HG03108 (cell line): Measurements from ENCODE around the gene AASDHPPT.

Source experiments
- ATAC-seq: cut with Tn5 transposase; IDR thresholded peaks from one replicate; pipeline ENCODE4 v1.9.1; 2021; ENCODE audit warnings: moderate library complexity; ENCODE audit not compliant: unreplicated experiment

The AASDHPPT gene

GRCh38 chr11:106086135-106086534, 8.7 kb downstream of the AASDHPPT start:
- no peak for ATAC-seq

- no peak for ATAC-seq
These were observed 9.4 kb downstream of the AASDHPPT start for GRCh38 chr11:106086850-106087249.

GRCh38 chr11:106087815-106088435, 10.5 kb downstream of the AASDHPPT start:
- ATAC-seq = no peak

- no peak for ATAC-seq
These were observed 11.4 kb downstream of the AASDHPPT start for GRCh38 chr11:106088896-106089295.

GRCh38 chr11:106091480-106092123, 14.1 kb downstream of the AASDHPPT start:
- ATAC-seq = peak; percentile 97

- no peak for ATAC-seq
These were observed 15.0 kb downstream of the AASDHPPT start for GRCh38 chr11:106092446-106092845.

GRCh38 chr11:106098893-106099553, 21.6 kb downstream of the AASDHPPT start:
- ATAC-seq = no peak

GRCh38 chr11:106101370-106101769, 23.9 kb downstream of the AASDHPPT start:
- no peak for ATAC-seq

- no peak for ATAC-seq
These were observed 24.4 kb downstream of the AASDHPPT start for GRCh38 chr11:106101819-106102218.

GRCh38 chr11:106105986-106106385, 28.5 kb downstream of the AASDHPPT start:
- ATAC-seq = no peak

GRCh38 chr11:106121570-106122320, 44.3 kb downstream of the AASDHPPT start:
- ATAC-seq = no peak

GRCh38 chr11:106127604-106128003, 50.1 kb downstream of the AASDHPPT start:
- ATAC-seq = no peak

- ATAC-seq = no peak
These were observed 51.3 kb downstream of the AASDHPPT start for GRCh38 chr11:106128740-106129139.

- ATAC-seq = no peak
These were observed 54.5 kb downstream of the AASDHPPT start for GRCh38 chr11:106131998-106132397.

- no peak for ATAC-seq
These were observed 55.3 kb downstream of the AASDHPPT start for GRCh38 chr11:106132582-106133354.

GRCh38 chr11:106133529-106133928, 56.1 kb downstream of the AASDHPPT start:
- no peak for ATAC-seq

- no peak for ATAC-seq
These were observed 59.6 kb downstream of the AASDHPPT start for GRCh38 chr11:106137061-106137460.

GRCh38 chr11:106137758-106138157, 60.3 kb downstream of the AASDHPPT start:
- no peak for ATAC-seq
